Epithelial cell of prostate (primary cell): ENCODE results near the gene ZNHIT1.
"Not testable (repeated sequence)": the region's sequence is repeated elsewhere in the genome, so short reads cannot be mapped to it uniquely, and the experiment has no call there.

Experiments
- DNase-seq: peaks from one replicate; pipeline ENCODE4 v3.0.0-alpha.2; 2011; ENCODE audit warnings: low read depth, low spot score
- H3K27ac ChIP-seq: fragments of 450-650 bp; 2 replicates; pipeline ENCODE4 v1.5.1; 2017; ENCODE audit warnings: mild to moderate bottlenecking

ZNHIT1 gene

DNA sequence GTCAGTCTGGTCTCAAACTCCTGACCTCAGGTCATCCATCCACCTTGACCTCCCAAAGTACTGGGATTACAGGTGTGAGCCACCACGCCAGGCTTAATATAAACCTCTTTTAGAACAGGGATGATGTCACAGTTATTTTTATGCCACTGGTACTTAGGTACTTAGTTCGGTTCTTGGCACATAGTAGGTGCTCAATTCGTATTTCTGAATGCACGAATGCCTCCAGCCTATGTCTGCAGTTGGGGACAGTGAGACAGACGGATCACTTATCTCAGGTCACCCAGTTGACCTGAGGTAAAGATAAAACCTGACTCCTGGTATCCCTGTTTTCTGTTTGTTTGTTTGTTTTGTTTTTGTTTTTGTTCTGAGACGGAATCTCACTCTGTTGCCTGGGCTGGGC lies 31.8 kb upstream of the ZNHIT1 start:
- no peak for DNase-seq
- no peak overlapping the region for H3K27ac ChIP-seq

DNA sequence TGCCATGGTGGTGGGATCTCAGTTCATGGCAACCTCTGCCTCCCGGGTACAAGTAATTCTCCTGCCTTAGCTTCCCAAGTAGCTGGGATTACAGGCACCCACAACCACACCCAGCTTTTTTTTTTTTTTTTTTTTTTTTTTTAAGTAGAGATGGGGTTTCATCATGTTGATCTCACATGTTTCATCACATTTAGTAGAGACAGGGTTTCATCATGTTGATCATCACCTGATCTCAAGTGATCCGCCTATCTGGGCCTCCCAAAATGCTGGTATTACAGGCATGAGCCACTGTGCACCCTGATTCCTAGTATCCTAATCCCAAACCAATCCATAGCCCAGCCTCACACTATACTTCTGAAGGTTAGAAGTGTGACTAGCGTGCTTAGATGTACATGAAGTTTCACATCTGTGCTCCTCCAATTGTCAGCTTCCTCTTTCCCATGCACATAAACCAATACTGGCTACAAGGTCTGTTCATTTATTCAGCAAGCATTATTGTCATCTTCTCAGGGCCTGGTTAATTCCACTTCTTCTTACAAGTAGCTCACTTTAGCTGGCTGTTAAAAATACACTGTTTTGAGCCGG lies 31.0 kb upstream of the ZNHIT1 start:
- H3K27ac ChIP-seq = no peak overlapping the region
- DNase-seq = no peak

DNA sequence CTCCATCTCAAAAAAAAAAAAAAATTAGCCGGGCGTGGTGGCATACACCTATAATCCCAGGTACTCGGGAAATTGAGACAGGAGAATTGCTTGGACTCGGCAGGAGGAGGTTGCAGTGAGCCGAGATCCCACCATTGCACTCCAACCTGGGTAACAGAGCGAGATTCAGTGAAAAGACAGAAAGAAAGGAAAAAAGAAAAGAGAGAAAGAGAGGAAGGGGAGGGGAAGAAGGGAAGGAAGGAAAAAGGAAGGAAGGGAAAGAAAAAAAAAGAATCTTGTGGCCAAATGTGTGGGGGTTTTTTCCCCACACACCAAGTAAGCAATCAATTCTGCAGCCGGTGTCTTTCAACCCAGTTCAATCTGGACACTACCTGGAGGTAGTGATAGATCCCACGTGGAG lies 28.9 kb upstream of the ZNHIT1 start:
- DNase-seq = no peak
- H3K27ac ChIP-seq = no peak overlapping the region

DNA sequence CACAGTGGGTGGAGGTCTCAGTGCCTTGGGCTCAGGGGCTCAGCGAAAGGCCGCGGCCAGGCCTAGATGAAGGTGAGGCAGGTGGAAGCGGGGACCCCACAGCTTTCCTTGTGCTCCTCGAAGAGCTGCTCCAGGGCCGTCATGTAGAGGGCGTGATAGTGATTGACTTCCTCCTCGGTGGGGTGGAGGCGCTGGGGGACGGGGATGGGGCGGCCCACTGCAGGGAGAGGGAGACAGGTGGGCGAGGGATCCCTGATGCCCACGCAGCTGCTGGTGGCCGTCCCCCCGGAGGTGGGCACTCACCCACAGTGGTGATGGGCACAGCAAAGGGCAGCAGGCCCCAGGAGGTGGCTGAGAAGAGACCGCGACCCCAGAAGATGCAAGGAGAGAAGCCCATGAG lies 22.1 kb upstream of the ZNHIT1 start:
- no peak overlapping the region for H3K27ac ChIP-seq

DNA sequence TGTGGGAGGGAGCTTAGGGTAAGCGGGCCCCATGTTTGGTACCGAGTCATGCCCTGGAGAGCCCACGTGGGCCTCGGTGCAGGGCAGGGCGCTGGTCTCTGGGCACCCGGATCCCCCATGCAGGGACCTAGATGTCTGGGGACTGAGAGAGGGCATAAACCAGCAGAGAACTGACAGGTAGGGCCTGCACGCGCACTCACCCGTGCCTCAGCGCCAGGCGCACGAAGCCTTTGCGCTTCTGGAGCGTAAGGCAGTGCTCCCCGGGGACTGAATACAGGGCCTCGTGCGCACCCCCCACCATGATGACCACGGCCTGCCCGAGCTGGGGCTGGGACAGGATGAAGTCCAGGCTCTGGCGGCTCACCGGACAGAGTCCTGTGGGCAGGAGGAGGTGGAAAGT lies 20.0 kb upstream of the ZNHIT1 start:
- H3K27ac ChIP-seq = no peak overlapping the region
- no peak for DNase-seq

More for the DNA sequence above, 22.1 kb upstream of the ZNHIT1 start:
- no peak for DNase-seq

DNA sequence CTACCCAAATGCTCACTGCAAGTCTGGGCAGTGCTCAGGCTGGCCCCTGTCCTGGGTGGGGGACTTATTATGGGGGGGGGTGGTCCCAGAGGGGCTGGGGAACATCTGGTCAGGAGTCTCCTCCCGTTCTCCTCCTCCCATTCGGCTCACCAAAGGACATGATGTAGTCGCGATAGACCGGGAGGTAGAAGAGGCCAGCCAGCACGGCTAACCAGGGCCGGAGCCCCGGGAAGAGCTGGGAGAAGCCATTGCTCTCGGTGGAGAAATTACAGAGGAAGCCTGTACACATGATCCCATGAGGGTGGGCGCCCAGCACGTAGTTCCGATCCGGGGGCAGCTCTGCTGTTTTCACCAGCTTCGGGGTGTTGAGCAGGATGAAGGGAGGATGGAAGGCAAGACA lies 19.5 kb upstream of the ZNHIT1 start:
- H3K27ac ChIP-seq = no peak overlapping the region
- DNase-seq = no peak

DNA sequence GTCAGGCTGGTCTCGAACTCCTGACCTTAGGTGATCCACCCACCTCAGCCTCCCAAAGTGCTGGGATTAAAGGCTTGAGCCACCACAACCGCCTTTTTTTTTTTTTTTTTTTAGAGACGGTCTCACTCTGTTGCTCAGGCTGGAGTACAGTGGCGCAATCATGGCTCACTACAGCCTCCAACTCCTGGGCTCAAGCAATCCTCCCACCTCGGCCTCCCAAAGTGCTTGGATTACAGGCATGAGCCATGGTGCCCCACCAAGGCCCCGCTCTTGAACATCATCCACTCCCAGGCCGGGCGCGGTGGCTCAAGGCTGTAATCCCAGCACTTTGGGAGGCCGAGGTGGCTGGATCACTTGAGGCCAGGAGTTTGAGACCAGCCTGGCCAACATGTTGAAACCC lies 18.4 kb upstream of the ZNHIT1 start:
- H3K27ac ChIP-seq, DNase-seq: not testable (repeated sequence)

DNA sequence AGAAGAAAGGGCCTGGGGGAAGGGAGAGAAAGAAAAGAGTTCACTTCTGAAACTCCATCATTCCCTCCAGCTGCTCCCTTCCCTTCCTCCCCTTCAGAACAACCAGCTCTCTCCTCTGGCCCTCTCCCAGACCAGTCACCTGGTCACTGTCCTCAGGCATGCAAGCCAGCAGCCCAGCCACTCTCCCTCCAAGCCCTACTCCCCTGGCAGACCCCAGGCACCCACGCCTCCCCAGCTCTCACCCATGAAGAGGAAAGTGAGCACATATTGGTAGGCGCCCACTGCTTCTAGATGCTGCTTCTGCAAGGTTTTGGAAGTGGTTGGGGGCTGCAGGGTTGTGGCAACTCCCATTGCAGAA lies 17.5 kb upstream of the ZNHIT1 start:
- DNase-seq = no peak
- no peak overlapping the region for H3K27ac ChIP-seq

DNA sequence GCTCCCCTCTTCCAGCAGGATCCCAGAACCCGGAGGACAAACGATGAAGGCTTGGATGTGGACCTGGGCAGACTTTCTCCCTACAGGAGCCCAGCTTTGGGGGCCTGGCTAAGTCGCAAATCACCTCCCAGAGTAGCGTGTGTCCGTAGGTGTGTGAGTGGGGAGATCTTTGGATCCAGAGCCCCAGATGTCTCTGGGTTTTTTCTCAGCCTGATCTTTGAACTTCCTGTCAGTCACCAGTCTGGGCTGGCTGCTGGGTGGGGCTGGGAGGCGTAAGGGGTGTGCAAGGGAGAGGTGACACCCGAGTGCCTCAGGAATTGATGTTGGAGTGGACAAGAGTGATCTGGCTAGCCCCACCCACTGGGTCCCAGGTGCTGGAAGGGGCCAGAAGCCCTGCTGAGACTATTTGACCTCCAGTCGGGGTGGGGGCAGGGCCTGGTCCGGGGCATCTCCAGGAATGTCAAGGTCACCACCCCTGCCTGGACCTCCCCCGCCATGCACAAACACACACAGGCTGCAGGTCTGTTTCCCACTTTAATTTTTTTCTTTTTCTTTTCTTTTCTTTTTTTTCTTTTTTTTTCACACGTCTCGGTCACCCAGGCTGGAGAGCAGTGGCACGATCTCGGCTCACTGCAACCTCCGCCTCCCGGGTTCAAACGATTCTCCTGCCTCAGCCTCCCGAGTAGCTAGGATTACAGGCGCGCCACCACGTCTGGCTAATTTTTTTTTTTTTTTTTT lies 16.9 kb upstream of the ZNHIT1 start, which contains the start of gene MOGAT3:
MOGAT3 (minus strand) TSS at position 175 of the 738 bp plus-strand sequence. CDS start 182 bp downstream, outside the sequence.
- H3K27ac ChIP-seq = no peak within 1 kb of the TSS
- DNase-seq = no peak

DNA sequence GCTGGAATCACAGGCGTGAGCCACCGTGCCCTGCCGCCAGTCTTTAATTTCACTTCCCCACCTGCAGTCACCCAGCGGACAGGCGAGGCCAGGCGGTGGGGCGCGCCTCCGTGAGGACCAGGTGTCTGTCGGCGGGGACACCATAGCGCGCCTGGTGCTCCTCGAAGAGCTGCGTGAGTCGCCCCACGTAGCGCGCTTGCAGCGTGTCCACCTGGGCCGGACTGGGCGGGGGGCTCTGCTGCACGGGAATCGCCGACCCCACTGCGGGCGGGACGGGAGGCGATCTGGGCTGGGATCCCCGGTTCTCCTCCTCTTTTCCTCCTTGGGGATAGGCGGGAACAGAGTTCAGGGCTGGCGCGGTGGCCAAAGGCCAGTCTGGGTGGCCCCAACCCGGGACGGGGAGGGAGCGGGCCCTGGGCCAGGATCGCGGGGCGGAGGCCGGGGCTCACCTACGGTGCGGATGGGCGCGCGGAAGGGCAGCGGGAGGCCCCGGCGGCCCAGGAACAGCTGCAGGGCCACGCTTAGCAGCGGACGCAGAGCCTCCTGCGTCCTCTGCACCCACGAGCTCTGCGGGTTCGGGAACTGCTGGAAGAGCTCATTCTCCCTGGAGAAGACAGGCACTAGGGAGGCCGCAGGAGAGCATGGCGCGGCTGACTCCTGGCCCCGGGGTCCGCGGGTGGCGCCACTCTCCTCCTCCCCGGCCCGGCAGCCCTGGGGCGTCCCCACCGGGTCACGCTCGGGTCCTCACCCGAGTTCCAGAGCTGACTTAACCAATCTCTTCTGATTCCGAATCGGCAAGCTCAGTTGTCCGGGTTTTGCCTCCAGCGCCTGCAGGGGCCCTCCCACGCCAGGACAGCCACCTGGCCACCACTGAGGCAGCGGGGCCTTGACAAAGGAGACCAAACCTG lies 16.0 kb upstream of the ZNHIT1 start:
- DNase-seq = no peak
- no peak overlapping the region for H3K27ac ChIP-seq

DNA sequence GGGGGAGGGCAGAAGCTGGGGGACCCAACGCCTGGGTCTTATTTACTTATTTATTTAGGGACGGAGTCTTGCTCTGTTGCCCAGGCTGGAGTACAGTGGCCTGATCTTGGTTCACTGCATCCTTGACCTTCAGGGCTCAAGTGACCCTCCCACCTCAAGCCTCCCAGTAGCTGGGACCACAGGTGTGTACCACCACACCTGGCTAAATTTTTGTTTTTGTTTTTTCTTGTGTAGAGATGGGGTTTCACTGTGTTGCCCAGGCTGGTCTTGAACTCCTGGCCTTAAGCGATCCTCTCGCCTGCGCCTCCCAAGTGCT lies 15.4 kb upstream of the ZNHIT1 start:
- H3K27ac ChIP-seq = no peak overlapping the region
- no peak for DNase-seq

DNA sequence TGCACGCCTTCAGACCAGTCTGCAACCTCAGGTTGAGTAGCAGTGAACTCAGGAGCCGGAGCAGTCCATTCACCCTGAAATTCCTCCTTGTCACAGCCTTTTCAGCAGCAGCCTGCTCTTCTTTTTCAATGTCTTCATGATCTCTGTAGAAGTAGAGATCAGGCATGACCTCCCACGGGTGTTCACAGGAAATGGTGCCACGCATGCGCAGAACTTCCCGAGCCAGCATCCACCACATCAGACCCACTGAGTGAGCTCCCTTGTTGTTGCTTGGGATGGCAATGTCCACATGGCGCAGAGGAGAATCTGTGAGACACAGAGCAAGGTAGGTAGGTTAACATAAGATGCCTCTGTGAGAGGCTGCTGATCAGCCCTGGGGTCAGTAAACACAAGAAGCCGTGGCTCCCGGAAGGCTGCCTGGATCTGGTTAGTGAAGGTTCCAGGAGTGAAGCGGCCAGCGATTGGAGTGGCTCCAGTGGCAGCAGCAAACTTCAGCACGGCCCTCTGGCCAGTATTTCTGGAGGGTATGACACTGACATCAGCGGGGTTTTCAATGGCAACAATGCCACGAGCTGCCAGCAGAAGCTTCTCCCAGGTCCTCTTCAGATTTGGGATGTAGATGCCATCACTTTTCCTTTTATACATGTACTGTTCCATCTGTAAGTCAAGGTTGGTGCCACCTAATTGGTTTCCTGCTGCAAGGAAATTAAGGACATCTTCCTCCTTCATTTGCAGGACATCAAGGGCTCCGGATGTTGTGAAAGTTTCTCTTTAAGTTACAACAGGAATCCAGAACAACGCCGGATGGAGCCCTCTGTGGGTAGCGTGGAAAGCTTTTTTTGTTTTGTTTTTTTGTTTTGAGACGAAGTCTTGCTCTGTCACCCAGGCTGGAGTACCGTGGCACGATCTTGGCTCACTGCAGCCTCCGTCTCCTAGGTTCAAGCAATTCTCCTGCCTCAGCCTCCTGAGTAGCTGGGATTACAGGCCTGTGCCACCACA lies 13.9 kb upstream of the ZNHIT1 start:
- not testable (repeated sequence) for DNase-seq, H3K27ac ChIP-seq

DNA sequence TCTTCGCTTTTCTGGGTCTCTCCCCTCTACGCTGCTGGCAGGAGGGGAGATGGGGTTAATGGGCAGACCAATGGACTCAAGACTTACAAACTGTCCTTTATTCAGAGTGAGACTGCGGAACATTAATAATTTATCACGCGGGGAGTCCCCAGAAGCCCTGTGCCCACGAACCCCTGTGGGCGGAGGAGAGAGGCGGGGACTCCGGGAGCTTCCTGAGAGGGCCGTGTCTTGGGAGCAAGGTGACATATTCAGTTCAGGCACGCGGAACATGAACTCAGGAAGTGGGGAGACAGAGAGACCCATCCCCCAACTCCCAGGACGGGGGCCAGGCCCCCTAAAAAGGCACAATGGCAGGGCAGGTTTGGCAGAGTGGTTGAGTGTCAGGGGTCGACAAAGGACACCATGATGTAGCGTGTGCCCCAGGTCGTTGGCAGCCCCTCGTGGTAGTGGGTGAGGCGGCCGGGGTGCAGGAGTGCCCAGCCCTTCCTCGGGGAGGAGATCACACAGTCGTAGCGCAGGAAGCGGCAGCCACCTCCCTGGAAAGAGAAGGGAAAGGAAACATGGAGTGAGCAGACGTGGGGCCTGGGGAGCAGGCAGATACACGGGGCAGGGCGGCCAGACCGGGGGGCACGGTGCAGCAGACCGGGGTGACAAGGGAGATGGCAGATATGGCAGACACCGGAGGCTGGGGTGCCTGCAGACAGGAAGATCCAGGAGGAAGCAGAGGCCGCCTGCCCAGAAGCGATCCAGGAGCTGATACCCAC lies 11.9 kb upstream of the ZNHIT1 start:
- no peak overlapping the region for H3K27ac ChIP-seq
- no peak for DNase-seq

DNA sequence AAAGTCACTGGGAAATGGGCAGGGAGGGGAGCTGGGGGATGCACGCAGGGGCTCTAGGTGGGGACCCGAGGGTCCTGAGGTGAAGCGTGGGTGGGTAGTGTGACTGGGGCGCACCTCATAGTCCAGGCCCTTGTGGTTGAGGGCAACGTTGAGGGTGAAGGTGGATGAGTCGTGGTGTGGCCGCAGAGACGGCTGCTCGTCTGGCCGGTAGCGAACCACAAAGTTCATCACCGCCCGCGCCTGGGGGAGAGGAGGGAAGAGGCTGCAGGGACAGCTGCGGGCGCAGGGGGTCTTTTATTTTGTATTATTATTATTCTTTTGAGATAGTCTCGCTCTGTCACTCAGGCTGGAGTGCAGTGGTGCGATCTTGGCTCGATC lies 11.3 kb upstream of the ZNHIT1 start:
- H3K27ac ChIP-seq = no peak overlapping the region
- no peak for DNase-seq

DNA sequence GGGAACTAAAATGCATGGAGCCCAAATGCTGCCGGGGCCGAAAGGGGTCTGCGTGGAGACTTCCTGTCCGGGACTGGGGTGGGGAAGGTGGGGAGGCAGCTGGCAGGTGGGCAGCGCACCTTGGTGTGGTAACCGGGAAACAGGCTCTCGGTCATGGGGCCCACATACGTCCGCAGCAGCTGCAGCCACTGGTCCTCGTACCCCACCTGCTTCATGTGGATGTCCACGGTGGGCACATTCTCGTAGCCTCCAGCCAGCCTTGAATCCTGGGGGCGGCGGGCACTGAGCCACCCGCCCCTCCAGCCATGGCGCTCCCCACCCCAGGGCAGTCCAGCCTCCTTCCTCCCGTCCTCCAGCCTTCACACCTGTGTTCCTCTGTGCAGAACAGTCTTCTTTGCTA lies 10.5 kb upstream of the ZNHIT1 start:
- DNase-seq = no peak
- no peak overlapping the region for H3K27ac ChIP-seq

DNA sequence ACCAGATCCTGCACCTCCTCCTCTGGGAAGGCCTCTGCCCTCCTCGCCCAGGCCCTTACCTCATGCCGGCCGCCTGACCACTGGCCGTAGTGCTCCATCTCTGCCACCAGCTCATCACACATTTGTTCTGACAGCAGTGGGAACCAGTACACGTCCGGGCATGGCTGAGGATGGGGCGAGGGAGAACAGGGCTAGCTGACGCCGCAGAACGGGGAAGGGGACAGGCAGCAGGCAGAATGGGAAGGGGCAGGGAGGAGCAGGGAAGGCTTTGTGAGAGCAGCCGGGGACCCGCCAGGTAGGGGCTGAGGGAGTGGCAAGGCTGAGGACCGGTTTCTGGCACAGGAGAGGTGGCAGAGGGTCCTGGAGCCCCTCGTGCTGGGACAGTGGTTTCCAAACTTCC lies 9.2 kb upstream of the ZNHIT1 start:
- DNase-seq = no peak
- no peak overlapping the region for H3K27ac ChIP-seq

DNA sequence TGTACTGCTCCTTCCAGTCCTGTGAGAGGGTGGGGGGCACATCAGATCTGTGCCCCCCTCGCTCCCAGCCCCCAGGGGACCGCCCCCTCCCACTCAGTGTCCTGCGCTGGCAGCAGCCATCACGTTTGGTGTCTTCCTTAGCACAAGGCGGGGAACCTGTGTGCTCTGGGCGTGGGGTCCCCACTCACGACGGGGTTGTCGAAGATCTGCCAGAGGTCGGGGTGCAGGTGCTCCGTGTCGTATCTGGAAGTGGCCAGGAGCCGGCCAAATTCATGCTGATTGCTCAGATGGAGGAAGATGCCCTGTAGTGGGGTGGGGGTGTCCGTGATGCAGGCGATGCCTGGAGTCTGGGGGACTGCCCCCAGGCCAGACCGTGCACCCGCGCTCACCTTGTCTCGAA lies 7.8 kb upstream of the ZNHIT1 start:
- DNase-seq = no peak
- H3K27ac ChIP-seq = no peak overlapping the region

DNA sequence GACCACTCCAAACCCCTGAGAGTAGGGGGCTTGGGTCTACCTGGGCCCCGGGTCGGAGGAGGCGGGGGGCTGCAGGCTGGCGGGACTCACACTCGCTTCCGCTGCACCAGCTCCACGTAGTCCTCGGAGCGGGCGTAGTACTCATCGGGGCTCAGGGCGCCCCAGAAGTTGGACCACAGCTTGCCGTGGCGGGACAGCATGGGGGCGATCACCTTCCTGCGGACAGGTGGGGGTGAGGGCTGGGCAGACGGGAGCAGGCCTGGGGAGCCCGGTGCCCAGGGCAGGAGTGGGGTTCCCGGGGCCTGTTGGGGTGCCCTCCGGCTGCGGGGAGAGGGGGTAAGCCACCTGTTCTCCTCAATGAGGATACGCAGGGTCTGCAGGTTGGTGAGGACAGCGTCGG lies 6.5 kb upstream of the ZNHIT1 start:
- no peak overlapping the region for H3K27ac ChIP-seq
- no peak for DNase-seq

DNA sequence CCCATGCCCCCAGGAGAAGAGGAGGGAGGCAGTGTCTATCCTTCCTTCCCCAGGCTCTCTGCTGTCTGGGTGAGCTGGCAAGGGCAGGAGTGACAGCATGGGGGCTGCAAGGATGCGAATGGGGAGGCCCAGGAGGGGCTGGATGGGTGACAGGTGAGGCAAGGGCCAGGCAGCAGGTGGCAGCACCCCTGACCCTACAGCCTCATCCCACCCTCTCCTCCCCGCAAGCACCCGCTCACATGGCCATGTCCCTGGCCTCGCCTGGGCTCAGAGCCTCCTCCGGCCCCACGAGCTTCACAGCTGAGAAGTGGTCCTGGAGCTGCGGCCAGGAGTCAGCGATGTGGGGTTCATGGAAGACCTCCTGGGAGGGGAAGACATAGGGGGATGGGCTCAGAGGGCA lies 6.0 kb upstream of the ZNHIT1 start:
- no peak overlapping the region for H3K27ac ChIP-seq
- no peak for DNase-seq
